CD14-positive monocyte (primary cell): ENCODE data around the gene MSI2. TPM values are rescaled to one million over a fixed set of nuclear protein-coding genes. Genes with fewer than 3 reads are reported as not detected.

Experiments
- DNase-seq, 3 donors: peaks; one replicate each; pipeline ENCODE4 v3.0.0-alpha.2; 2011 to 2022
- H2AFZ ChIP-seq: 2 replicates; pipeline ENCODE4 v1.6.0; 2012; ENCODE audit warnings: mild to moderate bottlenecking, low read depth, low read length, inconsistent platforms; ENCODE audit not compliant: insufficient read depth, poor library complexity, severe bottlenecking
- H3K27ac ChIP-seq, 2 donors: 1 replicate in 1 of 2; 2 replicates in 1 of 2; pipeline ENCODE4 v1.5.1; 2012 to 2013; ENCODE audit warnings: low read length in 2 of 2, control low read depth in 1 of 2, inconsistent platforms in 1 of 2, low read depth in 1 of 2, mild to moderate bottlenecking in 1 of 2
- H3K27me3 ChIP-seq, 2 donors: one replicate each; pipeline versions ENCODE4 v1.6.0 to v1.6.1; 2011 to 2013; ENCODE audit warnings: low read length in 2 of 2; ENCODE audit not compliant: control insufficient read depth in 2 of 2, insufficient read depth in 2 of 2
- H3K36me3 ChIP-seq, 2 donors: replicated peaks in 1 of 2; 1 replicate in 1 of 2; 2 replicates in 1 of 2; pipeline versions ENCODE4 v1.5.1 to v1.6.1; 2012 to 2013; ENCODE audit warnings: low read length in 2 of 2, control low read depth in 1 of 2, inconsistent platforms in 1 of 2, mild to moderate bottlenecking in 1 of 2; ENCODE audit not compliant: insufficient read depth in 2 of 2, control insufficient read depth in 1 of 2
- H3K4me1 ChIP-seq, 2 donors: 1 replicate in 1 of 2; 2 replicates in 1 of 2; pipeline versions ENCODE4 v1.5.1 to v1.6.1; 2012 to 2013; ENCODE audit warnings: low read length in 2 of 2, control low read depth in 1 of 2, inconsistent platforms in 1 of 2, mild to moderate bottlenecking in 1 of 2, moderate library complexity in 1 of 2; ENCODE audit not compliant: insufficient read depth in 2 of 2, control insufficient read depth in 1 of 2
- H3K4me2 ChIP-seq: replicated peaks from 2 replicates; pipeline ENCODE3; 2012; ENCODE audit warnings: low read length, moderate library complexity, mild to moderate bottlenecking; ENCODE audit not compliant: poor library complexity, severe bottlenecking; ENCODE audit errors: extremely low read depth
- H3K4me3 ChIP-seq, 3 experiments: fragments of 200-600 bp in 1 of 3; sonication (generic) in 1 of 3; replicated peaks in 1 of 3; 1 replicate in 2 of 3; 2 replicates in 1 of 3; pipeline ENCODE4 v1.5.1; 2011 to 2013; ENCODE audit warnings: low read length in 3 of 3, mild to moderate bottlenecking in 3 of 3, control low read depth in 2 of 3, low read depth in 2 of 3, inconsistent platforms in 1 of 3, moderate library complexity in 1 of 3
- H3K79me2 ChIP-seq: 2 replicates; pipeline ENCODE4 v1.6.0; 2012; ENCODE audit warnings: mild to moderate bottlenecking, control low read depth, inconsistent platforms, low read length, moderate library complexity; ENCODE audit not compliant: insufficient read depth
- H3K9ac ChIP-seq: 2 replicates; pipeline ENCODE4 v1.6.0; 2017; ENCODE audit warnings: low read length, mild to moderate bottlenecking; ENCODE audit not compliant: insufficient read depth, poor library complexity, severe bottlenecking
- H3K9me3 ChIP-seq, 2 donors: replicated peaks in 1 of 2; 1 replicate in 1 of 2; 2 replicates in 1 of 2; pipeline versions ENCODE4 v1.5.1 to v1.6.1; 2012 to 2013; ENCODE audit warnings: low read length in 2 of 2, control low read depth in 1 of 2; ENCODE audit not compliant: control insufficient read depth in 1 of 2, insufficient read depth in 1 of 2
- H4K20me1 ChIP-seq: 2 replicates; pipeline ENCODE4 v1.6.0; 2012; ENCODE audit warnings: mild to moderate bottlenecking, low read length, control low read depth, moderate library complexity; ENCODE audit not compliant: insufficient read depth
- H3K27ac Mint-ChIP-seq, 7 donors: one replicate each; pipeline ENCODE4 v1.8.0; 2020; ENCODE audit warnings: mild to moderate bottlenecking in 7 of 7, mixed read lengths in 7 of 7, moderate library complexity in 6 of 7, inconsistent platforms in 2 of 7
- H3K27me3 Mint-ChIP-seq, 3 donors: one replicate each; pipeline ENCODE4 v1.8.0; 2021 to 2022; ENCODE audit warnings: low read depth in 3 of 3, mild to moderate bottlenecking in 3 of 3, mixed read lengths in 3 of 3, moderate library complexity in 3 of 3, inconsistent platforms in 1 of 3
- H3K36me3 Mint-ChIP-seq, 2 donors: one replicate each; pipeline ENCODE4 v1.8.0; 2020; ENCODE audit warnings: mixed read lengths in 2 of 2, inconsistent platforms in 1 of 2, mild to moderate bottlenecking in 1 of 2
- H3K4me1 Mint-ChIP-seq: one replicate; pipeline ENCODE4 v1.8.0; 2020; ENCODE audit warnings: mild to moderate bottlenecking, mixed read lengths
- H3K4me3 Mint-ChIP-seq, 2 donors: one replicate each; pipeline ENCODE4 v1.8.0; 2020; ENCODE audit warnings: mild to moderate bottlenecking in 2 of 2, mixed read lengths in 2 of 2, moderate library complexity in 1 of 2
- H3K9me3 Mint-ChIP-seq, 7 donors: one replicate each; pipeline ENCODE4 v1.8.0; 2020 to 2022; ENCODE audit warnings: mixed read lengths in 7 of 7, mild to moderate bottlenecking in 6 of 7, moderate library complexity in 6 of 7, inconsistent platforms in 2 of 7
- CTCF ChIP-seq: fragments of 200-600 bp; IDR thresholded peaks from one replicate; pipeline ENCODE4 v1.8.0; 2022; ENCODE audit warnings: antibody characterized with exemption, mild to moderate bottlenecking
- WGBS: methylation state at CpG from one replicate; pipeline ENCODE4 v1.1.5; 2013; ENCODE audit warnings: missing lambda C conversion rate; ENCODE audit not compliant: insufficient coverage; 5-methylcytosine and 5-hydroxymethylcytosine counted together
- intact Hi-C, 2 donors: fragments of 100-400 bp; cut with micrococcal nuclease; formaldehyde crosslinking; loops; one replicate each; pipeline versions ENCODE4 v1.15.0 to v1.15.1; 2023
- polyA plus RNA-seq, 3 donors: library from polyadenylated mRNA; depleted of rRNA in 1 of 3; unstranded in 2 of 3; stranded (reverse) in 1 of 3; fragments of 300-500 nt in 2 of 3; fragments of >200 nt in 1 of 3; fragmentation: Illumina TruSeq in 2 of 3; gene quantifications; 1 replicate in 2 of 3; 2 replicates in 1 of 3; pipeline ENCODE4 v1.2.3, GENCODE V29; 2012 to 2021

MSI2 gene
- polyA plus RNA-seq, 3 donors = 0.20 to 6.6 (median 0.37) TPM

- H3K27me3 ChIP-seq = no peaks in the 10 kb centered on the region
- no peak for TF ChIP-seq CTCF
- Mint-ChIP-seq H3K9me3 (peaks cover 0 to 7% (median 4%) of the 10 kb centered on the region in 7 donors), H3K27me3 (peaks cover 0 to 13% (median 2%) of the 10 kb centered on the region in 3 donors), H3K36me3 (peaks cover 2 to 6% of the 10 kb centered on the region in 2 donors), H3K4me3 (no peak overlapping the region), H3K4me1 (peaks cover 49% of the 10 kb centered on the region), H3K27ac (peak overlapping the region in 1 of 7 donors; percentile 48)
- no peak overlapping the region for H2AFZ ChIP-seq
- intact Hi-C loops = no loop called here
- no CpG with 5 or more reads among the region's 9 CpGs for WGBS
- peaks cover 23 to 42% of the 10 kb centered on the region in 2 donors for H3K4me1 ChIP-seq
- no peaks in the 10 kb centered on the region for H3K9me3 ChIP-seq
- no peaks in the 10 kb centered on the region for H3K79me2 ChIP-seq
- no peak overlapping the region for H3K27ac ChIP-seq
- H3K4me3 ChIP-seq = no peak overlapping the region
- H3K4me2 ChIP-seq = no peak overlapping the region
- no peak for DNase-seq
- H4K20me1 ChIP-seq = no peaks in the 10 kb centered on the region
- no peaks in the 10 kb centered on the region for H3K36me3 ChIP-seq
- no peak overlapping the region for H3K9ac ChIP-seq
Measured at GRCh38 chr17:57442401-57442823, 186.1 kb downstream of the MSI2 start.

- H3K4me1 ChIP-seq = peaks cover 23 to 42% of the 10 kb centered on the region in 2 donors
- TF ChIP-seq CTCF = no peak
- Mint-ChIP-seq H3K4me1 (peaks cover 55% of the 10 kb centered on the region), H3K36me3 (peaks cover 2 to 6% of the 10 kb centered on the region in 2 donors), H3K27ac (peak overlapping the region in 3 of 7 donors; percentile 14 to 80 (median 71)), H3K27me3 (peaks cover 0 to 16% (median 2%) of the 10 kb centered on the region in 3 donors), H3K4me3 (peak overlapping the region in 1 of 2 donors; percentile 63), H3K9me3 (peaks cover 0 to 7% (median 4%) of the 10 kb centered on the region in 7 donors)
- H3K79me2 ChIP-seq = no peaks in the 10 kb centered on the region
- H3K9ac ChIP-seq = peak overlapping the region; percentile 34
- DNase-seq = peak in 2 of 3 donors; percentile 31 to 57
- 0% methylated on average over 8 of the region's 16 CpGs for WGBS
- no peak overlapping the region for H2AFZ ChIP-seq
- H3K4me2 ChIP-seq = no peak overlapping the region
- no peaks in the 10 kb centered on the region for H3K9me3 ChIP-seq
- no peaks in the 10 kb centered on the region for H4K20me1 ChIP-seq
- H3K27ac ChIP-seq = no peak overlapping the region
- H3K36me3 ChIP-seq = no peaks in the 10 kb centered on the region
- H3K27me3 ChIP-seq = no peaks in the 10 kb centered on the region
- intact Hi-C loops = no loop called here
- H3K4me3 ChIP-seq = no peak overlapping the region
Measured at GRCh38 chr17:57442914-57443571, 186.7 kb downstream of the MSI2 start.
